CD4-positive, alpha-beta T cell treated with Interleukin-15 for 1 hour (primary cell): ENCODE measurements around the gene KCNMB2.
"Not testable (repeated sequence)": the region's sequence is repeated elsewhere in the genome, so short reads cannot be mapped to it uniquely, and the experiment has no call there.

Experiments
- DNase-seq: peaks from one replicate; pipeline ENCODE4 v3.0.0-alpha.2; 2020

The KCNMB2 gene

GRCh38 chr3:178826435-178827123 is 290.3 kb downstream of the KCNMB2 start:
- no peak for DNase-seq

- DNase-seq = no peak
Measured at GRCh38 chr3:178827285-178827856, 291.1 kb downstream of the KCNMB2 start.

- DNase-seq = no peak
Measured at GRCh38 chr3:178833695-178834094, 297.5 kb downstream of the KCNMB2 start.

GRCh38 chr3:178835033-178835432 is 298.8 kb downstream of the KCNMB2 start:
- DNase-seq = no peak

DNA sequence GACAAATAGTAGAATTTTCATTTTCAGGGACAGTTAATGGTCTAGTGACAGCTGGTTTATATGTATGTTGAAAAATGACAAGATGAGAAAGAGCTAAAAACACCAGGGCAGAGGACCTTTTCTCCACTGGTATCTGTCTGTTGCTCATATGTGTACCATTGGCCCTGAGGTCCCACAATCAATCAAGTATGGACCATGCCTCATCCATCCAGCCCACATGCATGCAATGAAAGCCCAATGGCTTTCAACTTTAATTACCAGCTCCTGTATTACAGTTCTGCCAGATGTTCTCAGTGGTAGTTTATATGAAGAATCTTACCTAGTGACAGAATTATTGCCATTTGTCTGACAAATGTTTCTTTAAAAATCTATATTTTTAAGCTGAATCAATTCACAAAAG is 301.3 kb downstream of the KCNMB2 start:
- no peak for DNase-seq

DNA sequence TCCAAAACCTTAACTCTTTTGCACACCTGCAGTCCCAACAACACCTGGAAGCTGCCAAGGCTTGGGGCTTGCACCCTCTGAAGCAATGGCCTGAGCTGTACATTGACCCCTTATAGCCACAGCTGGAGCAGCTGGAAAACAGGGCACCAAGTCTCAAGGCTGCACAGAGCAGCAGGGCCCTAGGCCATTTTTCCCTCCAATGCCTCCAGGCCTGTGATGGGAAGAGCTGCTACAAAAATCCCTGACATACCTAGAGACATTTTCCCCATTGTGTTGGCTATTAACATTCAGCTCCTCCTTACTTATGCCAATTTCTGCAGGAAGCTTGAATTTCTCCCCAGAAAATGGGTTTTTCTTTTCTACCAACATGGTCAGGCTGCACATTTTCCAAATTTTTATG is 304.4 kb downstream of the KCNMB2 start:
- no peak for DNase-seq

GRCh38 chr3:178841011-178841410 is 304.8 kb downstream of the KCNMB2 start:
- no peak for DNase-seq

- no peak for DNase-seq
Measured at GRCh38 chr3:178844916-178845315, 308.7 kb downstream of the KCNMB2 start.

GRCh38 chr3:178845420-178846118 is 309.3 kb downstream of the KCNMB2 start:
- DNase-seq = no peak

- DNase-seq = no peak
Measured at GRCh38 chr3:178847190-178847589, 311.0 kb downstream of the KCNMB2 start.

- no peak for DNase-seq
Measured at GRCh38 chr3:178849199-178849910, 313.1 kb downstream of the KCNMB2 start.

DNA sequence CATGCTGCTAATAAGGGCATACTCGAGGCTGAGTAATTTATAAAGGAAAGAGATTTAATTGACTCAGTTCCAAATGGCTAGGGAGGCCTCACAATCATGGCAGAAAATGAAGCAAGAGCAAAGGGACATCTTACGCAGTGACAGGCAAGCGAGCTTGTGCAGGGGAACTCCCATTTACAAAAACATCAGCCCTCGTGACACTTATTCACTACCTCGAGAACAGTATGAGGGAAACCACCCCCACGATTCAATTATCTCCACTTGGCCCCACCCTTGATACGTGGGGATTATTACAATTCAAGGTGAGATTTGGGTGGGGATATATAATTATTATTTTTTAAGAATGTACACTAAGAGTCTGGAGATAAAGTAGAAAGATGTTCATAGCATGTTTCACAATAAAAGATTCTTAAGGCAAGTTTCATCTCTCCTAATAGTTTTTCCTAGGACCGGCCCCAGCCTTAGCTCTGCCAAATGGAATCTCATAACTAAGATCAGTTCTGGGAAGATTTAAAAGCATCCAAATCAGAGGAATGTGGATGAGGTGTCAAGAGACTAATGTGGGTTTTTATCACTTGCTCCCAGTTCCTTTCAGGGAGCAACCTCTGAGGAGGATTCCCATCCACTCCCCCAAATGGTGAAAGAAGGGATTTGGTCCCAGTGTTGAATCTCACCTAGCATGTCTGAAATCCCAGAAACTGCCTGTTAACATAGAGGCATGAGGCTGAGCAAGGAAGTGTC is 314.4 kb downstream of the KCNMB2 start:
- DNase-seq = no peak

DNA sequence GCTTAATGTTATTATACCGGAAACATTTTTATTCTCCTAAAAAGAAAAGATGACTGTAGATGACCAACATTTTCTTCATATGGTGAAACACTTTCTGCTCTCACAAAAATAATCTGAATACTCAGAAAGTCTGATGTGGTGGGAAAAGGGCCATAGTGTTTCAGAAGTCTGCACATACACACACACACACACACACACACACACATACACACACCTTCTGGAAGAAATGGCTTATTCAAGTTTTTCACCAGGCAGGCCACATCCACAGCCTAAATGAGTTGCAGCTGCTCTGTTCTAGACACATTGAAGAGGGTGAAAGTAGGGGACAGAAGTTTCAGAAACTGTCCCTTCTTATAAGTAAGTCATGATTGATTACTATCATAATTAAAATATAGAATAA is 315.3 kb downstream of the KCNMB2 start:
- DNase-seq = no peak

DNA sequence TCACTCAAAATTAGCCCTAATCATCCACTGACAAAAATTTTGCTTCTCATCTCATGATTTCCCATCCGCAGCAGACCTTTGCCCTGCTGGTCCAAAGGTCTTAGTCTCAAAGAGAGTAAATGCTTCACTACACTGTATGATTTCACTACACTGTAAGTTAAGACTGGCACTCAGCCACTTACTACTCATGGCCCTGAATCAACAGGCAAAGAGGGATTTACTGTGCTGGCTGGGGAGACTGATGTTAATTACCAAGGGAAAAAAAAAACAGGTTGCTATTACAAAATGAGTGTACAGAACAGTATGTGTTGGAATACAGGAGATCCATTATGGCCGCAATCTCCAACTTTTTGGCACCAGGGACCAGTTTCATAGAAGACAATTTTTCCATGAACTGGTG is 320.6 kb downstream of the KCNMB2 start:
- DNase-seq = no peak

- DNase-seq = no peak
Measured at GRCh38 chr3:178859386-178859785, 323.1 kb downstream of the KCNMB2 start.

GRCh38 chr3:178859900-178860436 is 323.7 kb downstream of the KCNMB2 start:
- not testable (repeated sequence) for DNase-seq

DNA sequence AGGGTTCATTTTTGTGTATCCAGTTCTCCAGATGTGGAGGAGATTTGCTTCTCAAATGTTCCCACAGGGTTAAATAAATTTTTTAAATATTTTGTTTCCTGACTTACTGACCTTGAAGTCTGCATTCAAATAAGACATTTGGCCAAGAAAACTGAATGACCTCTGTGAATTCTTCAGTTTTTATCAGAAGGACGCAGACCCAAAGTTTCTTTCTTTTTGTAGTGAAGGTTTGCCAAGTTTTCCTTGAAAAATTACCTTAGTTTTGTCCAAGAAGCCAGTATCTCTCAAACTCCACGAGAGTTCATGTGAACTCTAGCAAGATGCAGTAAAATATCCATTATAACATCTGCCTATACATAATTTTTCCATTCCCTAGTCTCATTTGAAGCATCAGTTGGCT is 332.4 kb downstream of the KCNMB2 start:
- no peak for DNase-seq

DNA sequence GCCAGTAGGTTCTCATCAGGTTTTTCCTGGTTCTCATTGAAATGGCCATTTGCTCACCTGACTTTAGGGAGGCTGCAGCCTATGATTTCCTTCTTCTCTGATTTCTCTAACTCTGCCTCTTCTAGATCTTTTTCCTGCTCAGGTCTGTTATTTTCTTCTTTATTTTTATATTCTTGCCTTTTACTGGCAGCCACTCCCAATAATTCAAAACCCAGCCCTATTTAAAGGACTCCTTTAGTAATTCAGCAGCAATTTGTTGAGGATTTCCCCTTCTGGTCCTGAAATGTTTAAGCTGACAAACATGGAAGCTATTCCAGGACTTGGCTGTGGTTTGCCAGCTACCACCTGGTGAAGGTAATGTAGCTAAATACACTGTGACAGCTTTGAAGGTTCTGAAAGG is 333.8 kb downstream of the KCNMB2 start:
- no peak for DNase-seq

- no peak for DNase-seq
Measured at GRCh38 chr3:178875157-178875556, 338.9 kb downstream of the KCNMB2 start.

DNA sequence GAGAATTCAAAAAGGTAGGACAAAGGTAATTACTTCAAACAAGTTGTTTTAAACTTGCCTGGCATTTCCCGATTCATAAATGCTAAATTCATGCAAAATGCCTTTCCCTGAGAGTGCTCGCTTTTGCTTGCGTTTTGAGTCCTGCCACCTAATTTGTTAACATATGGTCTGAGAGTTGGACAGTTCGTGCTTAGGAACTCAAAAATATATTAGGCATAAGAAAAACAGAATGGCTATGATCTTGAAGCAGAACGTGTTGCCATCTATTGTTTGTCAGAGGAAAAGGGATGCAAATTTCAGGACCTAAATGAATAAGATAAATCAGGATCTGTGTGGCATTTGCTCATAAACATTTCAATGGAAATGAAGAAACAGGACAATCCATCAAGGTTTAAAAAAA is 339.6 kb downstream of the KCNMB2 start:
- no peak for DNase-seq

DNA sequence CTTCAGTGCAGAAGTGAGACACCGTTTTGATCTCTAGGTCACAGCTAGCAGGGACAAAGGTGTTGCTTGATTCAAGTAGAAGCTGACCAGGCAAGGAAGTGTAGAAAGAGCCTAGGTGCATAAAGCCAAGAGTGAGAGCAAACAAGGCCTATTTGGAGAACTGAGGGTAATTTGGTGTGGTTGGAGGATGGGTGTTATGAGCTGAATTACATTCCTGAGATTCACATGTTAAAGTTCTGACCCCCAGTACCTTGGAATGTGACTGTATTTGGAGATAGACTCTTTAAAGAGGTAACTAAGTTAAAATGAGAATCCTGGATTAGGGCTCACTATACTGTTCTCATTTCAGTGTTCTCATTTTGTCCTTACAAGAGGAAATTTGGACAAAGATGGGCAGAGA is 344.0 kb downstream of the KCNMB2 start:
- no peak for DNase-seq
